ENCODE data around the gene DYNLRB2. TPM values are rescaled to one million over a fixed set of nuclear protein-coding genes. Genes with fewer than 3 reads are reported as not detected.
A peak's percentile ranks its signal among the peaks of the same experiment; 100 is the strongest.

The DYNLRB2 gene
- total RNA-seq, 2 experiments from 2014 or later = not detected

DNA sequence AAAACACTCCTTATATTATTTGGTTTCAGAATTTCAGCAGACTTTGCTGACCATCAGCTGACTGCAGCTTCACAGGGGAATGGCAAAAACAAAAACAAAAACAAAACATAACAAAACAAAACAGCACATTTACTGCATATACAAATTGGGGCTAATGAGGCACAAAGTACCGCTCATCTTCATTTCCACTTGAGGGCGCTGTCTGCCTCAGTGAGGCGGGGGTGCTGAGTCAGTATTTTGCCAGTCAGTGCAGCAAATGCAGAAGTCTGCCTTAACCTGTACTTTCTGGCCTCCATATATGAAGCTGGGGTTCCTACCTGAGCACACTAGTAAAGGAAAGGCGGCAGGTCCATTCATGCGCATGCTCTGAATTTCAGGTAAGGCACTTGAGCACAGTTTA is 13.5 kb upstream of the DYNLRB2 start:
- ATAC-seq = peak; percentile 70
- POLR2A ChIA-PET = interaction anchor here (0.9 kb wide), 1 partner anchor 9 kb away, joined by 4 read pairs; no protein-coding TSS in a partner anchor
- Mint-ChIP-seq H3K27me3 (no peaks in the 10 kb centered on the region), H3K9me3 (no peaks in the 10 kb centered on the region), H3K4me1 (ENCODE audit: low read depth) (peaks cover 2% of the 10 kb centered on the region), H3K36me3 (ENCODE audit: low read depth) (no peaks in the 10 kb centered on the region), H3K4me3 (no peak overlapping the region), H3K27ac (no peak overlapping the region)
- CTCF ChIA-PET = interaction anchor here (0.7 to 3.9 kb wide), 65 partner anchors 9 to 1822 kb away, joined by 3 to 72 read pairs (median 5); no protein-coding TSS in a partner anchor
- DNase-seq = peak; percentile 72
- intact Hi-C loops (cut with micrococcal nuclease) = loop anchor here (1.0 kb wide), 1 partner anchor 297 kb away; no protein-coding TSS in a partner anchor
- TF ChIP-seq, protein P1, sequence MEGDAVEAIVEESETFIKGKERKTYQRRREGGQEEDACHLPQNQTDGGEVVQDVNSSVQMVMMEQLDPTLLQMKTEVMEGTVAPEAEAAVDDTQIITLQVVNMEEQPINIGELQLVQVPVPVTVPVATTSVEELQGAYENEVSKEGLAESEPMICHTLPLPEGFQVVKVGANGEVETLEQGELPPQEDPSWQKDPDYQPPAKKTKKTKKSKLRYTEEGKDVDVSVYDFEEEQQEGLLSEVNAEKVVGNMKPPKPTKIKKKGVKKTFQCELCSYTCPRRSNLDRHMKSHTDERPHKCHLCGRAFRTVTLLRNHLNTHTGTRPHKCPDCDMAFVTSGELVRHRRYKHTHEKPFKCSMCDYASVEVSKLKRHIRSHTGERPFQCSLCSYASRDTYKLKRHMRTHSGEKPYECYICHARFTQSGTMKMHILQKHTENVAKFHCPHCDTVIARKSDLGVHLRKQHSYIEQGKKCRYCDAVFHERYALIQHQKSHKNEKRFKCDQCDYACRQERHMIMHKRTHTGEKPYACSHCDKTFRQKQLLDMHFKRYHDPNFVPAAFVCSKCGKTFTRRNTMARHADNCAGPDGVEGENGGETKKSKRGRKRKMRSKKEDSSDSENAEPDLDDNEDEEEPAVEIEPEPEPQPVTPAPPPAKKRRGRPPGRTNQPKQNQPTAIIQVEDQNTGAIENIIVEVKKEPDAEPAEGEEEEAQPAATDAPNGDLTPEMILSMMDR (IDR thresholded peaks at IDR 0.05) = peak; percentile 79

DNA sequence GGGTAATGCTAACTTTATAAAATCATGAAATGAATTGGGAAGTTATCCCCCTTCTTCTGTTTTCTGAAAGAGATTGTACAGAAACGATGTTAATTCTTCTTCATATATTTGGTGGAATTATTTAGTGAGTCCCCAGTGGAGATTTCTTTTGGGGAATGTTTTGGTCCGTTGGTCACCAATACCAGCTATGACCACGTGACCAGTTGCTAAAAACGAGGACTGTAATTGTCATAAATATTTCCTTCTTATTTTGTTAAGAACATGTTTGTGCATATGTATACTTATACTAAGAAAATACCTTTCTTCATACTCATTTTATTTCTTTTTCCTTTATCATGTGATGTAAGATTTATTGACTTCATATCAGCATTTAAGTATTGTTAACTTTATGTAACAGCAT is 10.3 kb upstream of the DYNLRB2 start:
- intact Hi-C loops (cut with micrococcal nuclease) = no loop called here
- H3K27ac Mint-ChIP-seq = no peak overlapping the region
- POLR2A ChIA-PET = no interaction called here
- DNase-seq (no peak), ATAC-seq (no peak)
- CTCF ChIA-PET = no interaction called here
- H3K27me3 Mint-ChIP-seq = peaks cover 4% of the 10 kb centered on the region
- H3K9me3 Mint-ChIP-seq = no peaks in the 10 kb centered on the region
- H3K4me1 Mint-ChIP-seq (ENCODE audit: low read depth) = peaks cover 2% of the 10 kb centered on the region
- TF ChIP-seq, protein P1 (IDR thresholded peaks at IDR 0.05) = no peak
- H3K4me3 Mint-ChIP-seq = no peak overlapping the region
- H3K36me3 Mint-ChIP-seq (ENCODE audit: low read depth) = no peaks in the 10 kb centered on the region

DNA sequence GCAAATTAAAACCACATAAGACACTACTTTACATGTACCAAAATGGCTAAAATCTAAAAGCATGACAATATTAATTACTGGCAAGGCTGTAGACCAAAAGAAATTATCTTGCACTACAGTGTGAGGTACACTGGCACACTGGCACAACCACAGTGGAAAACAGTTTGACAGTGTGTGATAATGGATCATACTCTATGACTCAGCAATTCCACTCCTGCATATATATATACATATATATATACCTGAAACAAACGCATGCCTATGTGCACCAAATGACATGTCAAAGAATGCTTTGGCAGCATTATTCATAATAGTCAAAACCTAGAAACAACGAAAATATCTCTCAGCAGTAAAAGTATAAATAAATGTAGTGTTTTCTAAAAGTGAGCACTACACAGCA is 4.6 kb upstream of the DYNLRB2 start:
- POLR2A ChIA-PET = interaction anchor here (1.3 kb wide), 1 partner anchor 9 kb away, joined by 4 read pairs; no protein-coding TSS in a partner anchor
- Mint-ChIP-seq H3K4me1 (ENCODE audit: low read depth) (peaks cover 12% of the 10 kb centered on the region), H3K9me3 (no peaks in the 10 kb centered on the region), H3K36me3 (ENCODE audit: low read depth) (peaks cover 8% of the 10 kb centered on the region), H3K4me3 (no peak overlapping the region), H3K27me3 (peaks cover 6% of the 10 kb centered on the region), H3K27ac (no peak overlapping the region)
- intact Hi-C loops (cut with micrococcal nuclease) = no loop called here
- peak; percentile 8 for ATAC-seq
- CTCF ChIA-PET = interaction anchor here (0.8 kb wide), 1 partner anchor 10 kb away, joined by 6 read pairs; no protein-coding TSS in a partner anchor
- TF ChIP-seq, protein P1 (IDR thresholded peaks at IDR 0.05) = no peak
- DNase-seq = peak; percentile 20

DNA sequence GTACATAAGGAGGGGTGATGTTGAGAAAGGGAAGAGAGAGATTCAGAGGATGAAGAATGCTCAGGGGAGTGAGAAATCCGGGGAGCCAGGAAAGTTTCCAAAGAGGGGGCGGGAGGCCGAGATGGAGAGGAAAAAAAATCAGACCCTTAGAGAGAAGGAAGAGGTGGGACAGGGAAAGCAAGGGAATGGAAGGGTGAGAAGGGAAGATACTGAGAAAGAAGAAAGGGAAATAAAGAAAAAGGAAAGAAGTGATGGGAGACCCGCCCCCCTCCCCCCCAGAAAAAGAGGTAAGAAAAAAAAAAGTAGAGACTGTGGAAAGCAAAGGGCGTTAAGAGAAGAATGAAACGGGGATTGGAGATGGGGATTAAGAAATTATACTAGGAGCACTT is 507 bp downstream of the DYNLRB2 start:
- no peaks in the 10 kb centered on the region for H3K9me3 Mint-ChIP-seq
- peaks cover 8% of the 10 kb centered on the region for H3K36me3 Mint-ChIP-seq (ENCODE audit: low read depth)
- H3K4me3 Mint-ChIP-seq = peak overlapping the region; percentile 96
- ChIA-PET POLR2A (no interaction called here), CTCF (interaction anchor here (3.9 kb wide), 1 partner anchor 14 kb away, joined by 16 read pairs; no protein-coding TSS in a partner anchor)
- peaks cover 15% of the 10 kb centered on the region for H3K4me1 Mint-ChIP-seq (ENCODE audit: low read depth)
- intact Hi-C loops (cut with micrococcal nuclease) = loop anchor here (5.0 kb wide), 1 partner anchor 41 kb away; no protein-coding TSS in a partner anchor
- peak overlapping the region; percentile 63 for H3K27ac Mint-ChIP-seq
- no peaks in the 10 kb centered on the region for H3K27me3 Mint-ChIP-seq
- TF ChIP-seq, protein P1 (IDR thresholded peaks at IDR 0.05) = no peak
- no peak for ATAC-seq
- DNase-seq = no peak

DNA sequence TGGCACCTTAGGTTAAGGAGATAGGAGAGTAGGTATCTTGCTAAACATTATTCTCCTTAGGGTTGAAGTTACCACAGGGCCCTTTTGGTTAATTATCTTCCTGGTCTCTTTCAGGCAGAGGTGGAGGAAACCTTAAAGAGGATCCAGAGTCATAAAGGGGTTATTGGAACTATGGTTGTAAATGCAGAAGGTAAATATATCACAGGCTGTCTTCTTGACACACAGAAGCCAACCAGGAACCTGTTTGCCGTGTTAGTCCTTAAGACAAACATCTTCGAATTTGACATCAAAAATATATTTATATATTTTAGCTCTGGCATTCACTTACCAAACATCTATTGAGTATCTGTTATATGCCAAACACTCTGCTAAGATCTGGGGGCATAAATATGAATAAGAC is 2.4 kb downstream of the DYNLRB2 start:
- no peaks in the 10 kb centered on the region for H3K27me3 Mint-ChIP-seq
- ChIA-PET CTCF (interaction anchor here (1.3 to 3.9 kb wide), 3 partner anchors 16 to 37 kb away, joined by 3 to 16 read pairs (median 3); no protein-coding TSS in a partner anchor), POLR2A (no interaction called here)
- H3K4me1 Mint-ChIP-seq (ENCODE audit: low read depth) = peaks cover 13% of the 10 kb centered on the region
- no peaks in the 10 kb centered on the region for H3K9me3 Mint-ChIP-seq
- H3K4me3 Mint-ChIP-seq = no peak overlapping the region
- DNase-seq = no peak
- intact Hi-C loops (cut with micrococcal nuclease) = loop anchor here (5.0 kb wide), 1 partner anchor 39 kb away; no protein-coding TSS in a partner anchor
- no peak for ATAC-seq
- TF ChIP-seq, protein P1 (IDR thresholded peaks at IDR 0.05) = no peak
- peaks cover 8% of the 10 kb centered on the region for H3K36me3 Mint-ChIP-seq (ENCODE audit: low read depth)
- H3K27ac Mint-ChIP-seq = no peak overlapping the region

Data from activated CD8-positive, alpha-beta T cell treated with anti-CD3 and anti-CD28 coated beads for 36 hours (primary cell).